BE2C (cell line): ENCODE results near the gene DPH3.

Experiments used
- DNase-seq: peaks from one replicate; pipeline ENCODE4 v3.0.0-alpha.2; 2020
- H3K27me3 ChIP-seq: fragments of 250-450 bp; sonication (Bioruptor Pico); 2 replicates; pipeline ENCODE4 v1.5.1; 2020; ENCODE audit warnings: mild to moderate bottlenecking
- H3K36me3 ChIP-seq: fragments of 250-450 bp; sonication (Bioruptor Pico); 2 replicates; pipeline ENCODE4 v1.5.1; 2020; ENCODE audit warnings: mild to moderate bottlenecking
- H3K4me1 ChIP-seq: fragments of 250-450 bp; sonication (Bioruptor Pico); 2 replicates; pipeline ENCODE4 v1.5.1; 2020
- H3K4me3 ChIP-seq: 2 replicates; pipeline ENCODE4 v1.5.1; 2011; ENCODE audit warnings: low read depth, low read length
- H3K9me3 ChIP-seq: fragments of 250-450 bp; sonication (Bioruptor Pico); 2 replicates; pipeline ENCODE4 v1.5.1; 2020
- TF ChIP-seq, protein P1 (sequence below): IDR thresholded peaks from 2 replicates; pipeline ENCODE4 v1.5.1; 2012; ENCODE audit warnings: mild to moderate bottlenecking, low read depth, low read length

The DPH3 gene

DNA sequence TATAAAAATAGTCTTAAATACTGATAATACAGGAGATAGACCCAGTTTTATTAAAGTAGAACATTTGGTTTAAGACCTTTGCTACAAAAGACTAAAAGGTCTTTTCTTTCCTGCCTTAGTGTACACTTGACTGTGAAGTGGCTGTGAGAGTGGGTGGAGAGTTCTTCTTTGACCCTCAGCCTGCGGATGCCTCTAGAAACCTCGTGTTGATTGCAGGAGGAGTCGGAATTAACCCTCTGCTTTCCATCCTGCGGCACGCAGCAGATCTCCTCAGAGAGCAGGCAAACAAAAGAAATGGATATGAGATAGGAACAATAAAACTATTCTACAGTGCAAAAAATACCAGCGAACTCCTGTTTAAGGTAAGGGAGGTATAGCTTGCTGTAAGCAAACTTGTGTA is 36.8 kb upstream of the DPH3 start:
- DNase-seq: no peak
- Histone ChIP-seq H3K27me3 (no peaks in the 10 kb centered on the region), H3K36me3 (no peaks in the 10 kb centered on the region), H3K4me1 (no peaks in the 10 kb centered on the region), H3K9me3 (no peaks in the 10 kb centered on the region), H3K4me3 (no peak overlapping the region)
- TF ChIP-seq, protein P1, sequence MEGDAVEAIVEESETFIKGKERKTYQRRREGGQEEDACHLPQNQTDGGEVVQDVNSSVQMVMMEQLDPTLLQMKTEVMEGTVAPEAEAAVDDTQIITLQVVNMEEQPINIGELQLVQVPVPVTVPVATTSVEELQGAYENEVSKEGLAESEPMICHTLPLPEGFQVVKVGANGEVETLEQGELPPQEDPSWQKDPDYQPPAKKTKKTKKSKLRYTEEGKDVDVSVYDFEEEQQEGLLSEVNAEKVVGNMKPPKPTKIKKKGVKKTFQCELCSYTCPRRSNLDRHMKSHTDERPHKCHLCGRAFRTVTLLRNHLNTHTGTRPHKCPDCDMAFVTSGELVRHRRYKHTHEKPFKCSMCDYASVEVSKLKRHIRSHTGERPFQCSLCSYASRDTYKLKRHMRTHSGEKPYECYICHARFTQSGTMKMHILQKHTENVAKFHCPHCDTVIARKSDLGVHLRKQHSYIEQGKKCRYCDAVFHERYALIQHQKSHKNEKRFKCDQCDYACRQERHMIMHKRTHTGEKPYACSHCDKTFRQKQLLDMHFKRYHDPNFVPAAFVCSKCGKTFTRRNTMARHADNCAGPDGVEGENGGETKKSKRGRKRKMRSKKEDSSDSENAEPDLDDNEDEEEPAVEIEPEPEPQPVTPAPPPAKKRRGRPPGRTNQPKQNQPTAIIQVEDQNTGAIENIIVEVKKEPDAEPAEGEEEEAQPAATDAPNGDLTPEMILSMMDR: no peak

DNA sequence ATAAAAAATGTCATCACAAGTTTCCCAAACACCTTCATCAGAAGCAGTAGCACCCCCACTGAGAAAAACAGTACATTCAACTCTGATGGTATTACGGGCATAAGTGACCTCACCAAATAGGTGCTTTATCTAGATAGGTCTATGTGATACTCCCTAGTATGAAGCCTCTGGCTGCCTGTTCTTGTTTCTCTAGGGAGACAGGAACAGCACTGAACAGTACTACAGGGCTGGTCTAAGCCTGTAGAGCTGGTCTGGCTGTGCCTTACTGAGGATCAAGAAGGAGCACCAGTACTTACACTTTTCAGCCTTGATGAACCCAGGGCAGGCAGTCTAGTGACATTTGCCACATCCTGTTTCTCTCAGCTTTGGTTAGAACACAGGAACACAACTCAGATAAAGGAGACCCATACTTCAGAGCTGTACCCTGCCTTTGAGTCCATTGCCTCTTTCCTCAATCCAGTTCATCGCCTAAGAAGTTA is 36.2 kb upstream of the DPH3 start:
- TF ChIP-seq, protein P1: no peak
- Histone ChIP-seq H3K4me1 (no peaks in the 10 kb centered on the region), H3K4me3 (no peak overlapping the region), H3K27me3 (no peaks in the 10 kb centered on the region), H3K9me3 (no peaks in the 10 kb centered on the region), H3K36me3 (no peaks in the 10 kb centered on the region)
- no peak for DNase-seq

DNA sequence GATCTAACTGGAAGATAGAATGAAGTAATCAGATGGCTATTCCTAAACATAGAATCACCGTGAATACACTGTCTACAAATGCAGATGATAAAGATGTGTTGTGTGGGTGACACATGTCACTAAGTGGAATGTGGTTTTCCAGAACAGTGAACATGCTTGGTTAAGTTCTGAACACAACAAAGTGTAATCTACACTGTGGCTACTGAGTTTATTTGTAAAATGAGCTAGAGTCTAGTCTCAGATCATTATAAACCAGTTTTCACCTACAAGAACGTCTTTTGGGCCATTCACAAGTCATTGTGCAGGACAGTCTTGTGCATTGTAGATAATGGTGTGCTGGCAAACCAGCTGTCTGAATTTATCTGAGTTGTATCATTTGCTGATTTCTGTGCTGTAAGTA is 35.6 kb upstream of the DPH3 start:
- Histone ChIP-seq H3K4me3 (no peak overlapping the region), H3K36me3 (no peaks in the 10 kb centered on the region), H3K9me3 (no peaks in the 10 kb centered on the region), H3K4me1 (no peaks in the 10 kb centered on the region), H3K27me3 (no peaks in the 10 kb centered on the region)
- no peak for DNase-seq
- TF ChIP-seq, protein P1: no peak

DNA sequence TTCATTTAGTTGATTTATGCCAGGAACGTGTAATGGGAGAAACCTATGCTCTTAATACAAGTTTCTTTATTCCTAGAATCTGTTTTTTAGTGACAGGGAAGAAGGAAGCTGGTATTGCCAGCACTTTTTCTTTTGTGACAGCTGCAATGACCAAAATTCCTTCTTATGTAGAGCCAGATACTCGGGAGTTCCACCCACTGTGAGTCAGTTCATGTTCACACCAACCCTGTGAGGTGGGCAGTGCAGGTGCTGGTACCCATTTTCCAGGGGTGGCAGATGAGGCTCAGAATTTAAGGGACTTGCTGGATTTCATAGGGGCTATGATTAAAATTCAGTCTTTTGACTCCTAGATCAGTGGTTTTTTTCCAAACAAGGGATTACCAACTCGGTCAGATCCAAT is 35.0 kb upstream of the DPH3 start:
- Histone ChIP-seq H3K4me3 (no peak overlapping the region), H3K9me3 (no peaks in the 10 kb centered on the region), H3K27me3 (no peaks in the 10 kb centered on the region), H3K36me3 (no peaks in the 10 kb centered on the region), H3K4me1 (no peaks in the 10 kb centered on the region)
- no peak for DNase-seq
- TF ChIP-seq, protein P1: no peak

DNA sequence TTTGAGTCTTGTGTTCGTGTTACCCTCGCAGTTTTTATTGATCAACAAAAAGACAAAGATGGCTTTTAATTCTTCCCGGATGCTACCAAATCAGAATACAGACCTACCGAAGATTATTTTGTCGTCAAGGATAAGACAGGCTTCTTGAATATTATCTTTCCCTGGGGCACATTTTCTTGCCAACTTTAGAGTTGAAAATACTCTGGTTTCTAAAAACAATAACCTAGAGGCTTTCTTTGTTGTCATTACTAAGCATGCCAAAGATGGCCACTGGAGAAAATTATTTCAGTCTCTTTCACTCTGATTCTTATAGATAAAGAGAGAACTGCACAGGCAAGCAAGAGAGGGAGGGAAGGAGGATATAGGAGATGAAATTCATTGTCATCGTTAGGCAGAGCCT is 34.1 kb upstream of the DPH3 start:
- TF ChIP-seq, protein P1: no peak
- H3K4me3 ChIP-seq: no peak overlapping the region
- DNase-seq: no peak
- no peaks in the 10 kb centered on the region for H3K9me3 ChIP-seq
- no peaks in the 10 kb centered on the region for H3K4me1 ChIP-seq
- no peaks in the 10 kb centered on the region for H3K36me3 ChIP-seq
- H3K27me3 ChIP-seq: no peaks in the 10 kb centered on the region

DNA sequence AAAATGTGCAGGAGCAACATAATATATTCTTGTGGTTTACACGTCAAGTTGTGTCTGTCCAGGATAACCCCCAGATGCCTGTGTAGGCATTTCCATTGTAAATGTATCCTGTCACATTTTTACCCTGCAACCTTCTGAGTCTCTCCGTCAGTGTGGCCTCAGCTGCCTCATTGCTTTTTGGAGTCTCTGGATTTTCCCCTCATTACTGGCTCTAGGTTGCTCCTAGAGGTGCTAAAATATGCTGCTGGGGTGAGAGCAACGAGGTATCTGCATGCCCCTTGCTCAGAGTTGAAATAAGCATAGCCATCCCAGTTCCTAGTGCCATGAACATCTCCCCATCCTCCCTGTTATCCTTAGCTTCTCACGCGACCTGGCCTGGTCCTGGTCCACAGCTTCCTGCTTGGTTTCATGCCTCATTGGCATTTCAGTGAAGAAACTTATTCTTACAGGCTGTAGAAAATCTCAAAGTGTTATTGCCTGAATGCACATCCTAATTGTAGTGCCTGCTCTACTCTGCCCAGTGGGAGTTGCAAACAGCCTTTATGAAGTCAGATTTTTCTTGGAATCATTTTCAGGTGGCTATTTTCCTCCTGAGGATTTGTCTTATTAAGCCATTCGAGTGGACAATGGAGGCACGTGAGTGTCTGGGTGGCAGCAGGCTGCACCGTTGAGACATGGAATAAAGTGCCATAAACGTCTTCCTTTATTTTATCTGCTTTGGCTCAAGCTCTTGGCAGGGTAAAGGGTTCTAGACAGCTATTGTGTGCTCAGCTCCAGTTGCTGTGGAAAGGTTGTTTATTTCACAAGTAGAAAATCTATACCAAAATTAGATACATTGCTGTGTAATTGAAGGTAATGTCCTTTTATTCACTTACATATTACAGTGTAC is 33.5 kb upstream of the DPH3 start:
- Histone ChIP-seq H3K9me3 (no peaks in the 10 kb centered on the region), H3K36me3 (no peaks in the 10 kb centered on the region), H3K4me3 (no peak overlapping the region), H3K27me3 (no peaks in the 10 kb centered on the region), H3K4me1 (no peaks in the 10 kb centered on the region)
- DNase-seq: no peak
- TF ChIP-seq, protein P1: no peak
